GM06990 (cell line): Measurements from ENCODE around the gene PARVB.

Experiments used
- DNase-seq: peaks from one replicate; pipeline ENCODE4 v3.0.0-alpha.2; 2011; ENCODE audit not compliant: insufficient read length; ENCODE audit errors: extremely low read depth
- H3K27me3 ChIP-seq: replicated peaks from 2 replicates; pipeline ENCODE4 v1.6.0; 2011; ENCODE audit warnings: low read length; ENCODE audit not compliant: control insufficient read depth, insufficient read depth
- H3K36me3 ChIP-seq: 2 replicates; pipeline ENCODE4 v1.5.1; 2011; ENCODE audit warnings: low read length; ENCODE audit not compliant: control insufficient read depth, insufficient read depth
- H3K4me3 ChIP-seq: replicated peaks from 2 replicates; pipeline ENCODE4 v1.5.1; 2011; ENCODE audit warnings: low read depth, mild to moderate bottlenecking, control low read depth, low read length
- CTCF ChIP-seq: IDR thresholded peaks from 2 replicates; pipeline ENCODE4 v1.5.1; 2011; ENCODE audit warnings: low read length, control low read depth, mild to moderate bottlenecking, inconsistent platforms; ENCODE audit not compliant: insufficient read depth, poor library complexity, severe bottlenecking

The PARVB gene

GRCh38 chr22:44067901-44068300, 43.8 kb downstream of the PARVB start:
- DNase-seq = no peak
- Histone ChIP-seq H3K36me3 (no peaks in the 10 kb centered on the region), H3K4me3 (no peak overlapping the region), H3K27me3 (no peaks in the 10 kb centered on the region)
- TF ChIP-seq CTCF = no peak

GRCh38 chr22:44068422-44069191, 44.5 kb downstream of the PARVB start:
- Histone ChIP-seq H3K27me3 (no peaks in the 10 kb centered on the region), H3K36me3 (no peaks in the 10 kb centered on the region; the same call in 1 of the 2 replicates), H3K4me3 (peak overlapping the region; percentile 15; the same call in 1 of the 2 replicates)
- peak; percentile 68 for DNase-seq
- TF ChIP-seq CTCF = peak; percentile 10

- TF ChIP-seq CTCF = no peak
- Histone ChIP-seq H3K4me3 (no peak overlapping the region), H3K36me3 (peaks cover 1% of the 10 kb centered on the region), H3K27me3 (no peaks in the 10 kb centered on the region)
- no peak for DNase-seq
These were observed 45.9 kb downstream of the PARVB start for GRCh38 chr22:44070029-44070428.

GRCh38 chr22:44071781-44072326, 47.8 kb downstream of the PARVB start:
- Histone ChIP-seq H3K4me3 (no peak overlapping the region), H3K27me3 (no peaks in the 10 kb centered on the region)
- TF ChIP-seq CTCF = no peak

GRCh38 chr22:44074337-44074984, 50.4 kb downstream of the PARVB start:
- no peak for TF ChIP-seq CTCF
- no peak for DNase-seq
- Histone ChIP-seq H3K27me3 (no peaks in the 10 kb centered on the region), H3K4me3 (no peak overlapping the region), H3K36me3 (peaks cover 4% of the 10 kb centered on the region)

More at GRCh38 chr22:44071781-44072326, 47.8 kb downstream of the PARVB start:
- DNase-seq = no peak
- peaks cover 3% of the 10 kb centered on the region for H3K36me3 ChIP-seq
